A549 (cell line): ENCODE data around the gene DTX4. TPM values are rescaled to one million over a fixed set of nuclear protein-coding genes. Genes with fewer than 3 reads are reported as not detected.
A peak's percentile ranks its signal among the peaks of the same experiment; 100 is the strongest.

Source experiments
- ATAC-seq, 2 experiments: fragments of 200-7000 bp in 1 of 2; fragments of >200 bp in 1 of 2; cut with Nextera tagmentation in 1 of 2; cut with Tn5 transposase in 1 of 2; 3 replicates each; pipeline versions ENCODE4 v1.8.0 to v1.9.1; 2018 to 2020; ENCODE audit warnings: mild to moderate bottlenecking in 1 of 2, moderate library complexity in 1 of 2
- CTCF ChIA-PET: fragments of 300-600 bp; sonication (Branson Sonifier 250); formaldehyde crosslinking; extraction: SDS; loops from one replicate; lab custom pipeline; 2021; ENCODE audit warnings: antibody characterized with exemption, inconsistent platforms; lab: Yijun Ruan, JAX
- POLR2A ChIA-PET: fragments of 350-600 bp; formaldehyde crosslinking; extraction: SDS; loops from one replicate; lab custom pipeline; 2021; ENCODE audit warnings: antibody characterized with exemption, inconsistent platforms; lab: Yijun Ruan, JAX
- DNase-seq, 2 experiments: peaks; one replicate each; pipeline versions ENCODE4 v3.0.0 to v3.0.0-alpha.2; 2011 to 2016; ENCODE audit warnings: low read depth in 1 of 2, low spot score in 1 of 2
- FAIRE-seq: peaks from 2 replicates; lab custom pipeline; 2011; peaks lifted over from hg19 to GRCh38; lab: Jason Lieb, UNC
- H3K27ac ChIP-seq, 2 experiments: fragments of >200 bp; sonication (Bioruptor Twin); formaldehyde crosslinking; 3 replicates each; pipeline ENCODE4 v1.5.1; 2016 to 2017
- H3K4me1 ChIP-seq: fragments of >200 bp; sonication (Bioruptor Twin); formaldehyde crosslinking; 3 replicates; pipeline ENCODE4 v1.6.1; 2016
- H3K4me2 ChIP-seq: fragments of >200 bp; sonication (Bioruptor Twin); formaldehyde crosslinking; 3 replicates; pipeline ENCODE4 v1.6.1; 2016
- H3K4me3 ChIP-seq: fragments of >200 bp; sonication (Bioruptor Twin); formaldehyde crosslinking; 3 replicates; pipeline ENCODE4 v1.5.1; 2016
- H3K9me3 ChIP-seq: fragments of >200 bp; sonication (Bioruptor Twin); formaldehyde crosslinking; 3 replicates; pipeline ENCODE4 v1.6.1; 2016
- ATOH8 ChIP-seq: fragments of 250-450 bp; sonication (Bioruptor Pico); IDR thresholded peaks from 2 replicates; pipeline ENCODE4 v1.5.0; 2020; ENCODE audit warnings: low read depth, mild to moderate bottlenecking, moderate library complexity
- CBX8 ChIP-seq: fragments of 200-600 bp; sonication (generic); IDR thresholded peaks from 2 replicates; pipeline ENCODE4 v1.6.1; 2016
- CEBPB ChIP-seq, 2 experiments: fragments of >200 bp in 1 of 2; sonication (Bioruptor Twin) in 1 of 2; formaldehyde crosslinking in 1 of 2; IDR thresholded peaks; 2 replicates each; pipeline ENCODE4 v1.6.1; 2012 to 2016
- CHD2 ChIP-seq: fragments of 150-350 bp; IDR thresholded peaks from 2 replicates; pipeline ENCODE4 v1.6.1; 2014; ENCODE audit warnings: low read length; ENCODE audit not compliant: partially characterized antibody
- CHD4 ChIP-seq: fragments of 200-600 bp; sonication (generic); IDR thresholded peaks from 2 replicates; pipeline ENCODE4 v1.6.1; 2016; ENCODE audit warnings: antibody characterized with exemption, mild to moderate bottlenecking, borderline replicate concordance
- CTCF ChIP-seq: fragments of >200 bp; sonication (Bioruptor Twin); formaldehyde crosslinking; IDR thresholded peaks from 3 replicates; pipeline ENCODE4 v1.5.1; 2016
- E2F6 ChIP-seq: IDR thresholded peaks from 2 replicates; pipeline ENCODE4 v1.6.1; 2012; ENCODE audit warnings: low read depth, borderline replicate concordance
- FOSL2 ChIP-seq, 2 experiments: fragments of 450-650 bp in 1 of 2; fragments of >200 bp in 1 of 2; sonication (Bioruptor Twin) in 1 of 2; formaldehyde crosslinking; IDR thresholded peaks; 2 replicates each; pipeline versions ENCODE4 v1.5.0 to v1.6.1; 2016 to 2020; ENCODE audit warnings: mild to moderate bottlenecking in 1 of 2, moderate library complexity in 1 of 2
- FOXS1 ChIP-seq: fragments of 250-450 bp; sonication (Bioruptor Pico); IDR thresholded peaks from 2 replicates; pipeline ENCODE4 v1.5.0; 2020; ENCODE audit warnings: mild to moderate bottlenecking, moderate library complexity
- HES2 ChIP-seq: fragments of >200 bp; sonication (Bioruptor Twin); formaldehyde crosslinking; IDR thresholded peaks from 2 replicates; pipeline ENCODE4 v1.6.1; 2016
- HMGXB4 ChIP-seq: fragments of 250-450 bp; sonication (Bioruptor Pico); IDR thresholded peaks from 2 replicates; pipeline ENCODE4 v1.5.0; 2021; ENCODE audit warnings: mild to moderate bottlenecking, moderate library complexity, borderline replicate concordance
- HOXB13 ChIP-seq: fragments of 250-450 bp; sonication (Bioruptor Pico); IDR thresholded peaks from 2 replicates; pipeline ENCODE4 v1.5.0; 2020; ENCODE audit warnings: low read depth, mild to moderate bottlenecking, moderate library complexity
- JUN ChIP-seq, 2 experiments: fragments of >200 bp; sonication (Bioruptor Twin); formaldehyde crosslinking; IDR thresholded peaks; 2 replicates in 1 of 2; 3 replicates in 1 of 2; pipeline ENCODE4 v1.6.1; 2016 to 2017
- MAZ ChIP-seq: fragments of 150-350 bp; IDR thresholded peaks from 2 replicates; pipeline ENCODE4 v1.6.1; 2014; ENCODE audit warnings: antibody characterized with exemption, low read depth, low read length, borderline replicate concordance
- MYC ChIP-seq: IDR thresholded peaks from 2 replicates; pipeline ENCODE4 v1.6.1; 2012; ENCODE audit warnings: mild to moderate bottlenecking, inconsistent platforms, low read length, improper control_type of control experiment, borderline replicate concordance
- PHF8 ChIP-seq: fragments of 200-600 bp; sonication (generic); IDR thresholded peaks from 2 replicates; pipeline ENCODE4 v1.6.1; 2016; ENCODE audit warnings: low read depth, mild to moderate bottlenecking, antibody characterized with exemption, moderate library complexity, borderline replicate concordance
- POLR2AphosphoS2 ChIP-seq: conservative IDR thresholded peaks from 2 replicates; pipeline ENCODE4 v1.6.1; 2012; ENCODE audit warnings: low read length, improper control_type of control experiment, inconsistent platforms
- RAD21 ChIP-seq, 2 experiments: fragments of >200 bp in 1 of 2; sonication (Bioruptor Twin) in 1 of 2; formaldehyde crosslinking in 1 of 2; IDR thresholded peaks in 1 of 2; conservative IDR thresholded peaks in 1 of 2; 2 replicates in 1 of 2; 3 replicates in 1 of 2; pipeline ENCODE4 v1.6.1; 2012 to 2018; ENCODE audit warnings: inconsistent platforms in 1 of 2
- RCOR1 ChIP-seq: fragments of 150-350 bp; IDR thresholded peaks from 2 replicates; pipeline ENCODE4 v1.6.1; 2014; ENCODE audit warnings: antibody characterized with exemption, low read length, low read depth
- SREBF2 ChIP-seq: fragments of 450-650 bp; IDR thresholded peaks from 2 replicates; pipeline ENCODE4 v1.6.1; 2014; ENCODE audit warnings: mild to moderate bottlenecking, moderate library complexity
- USF2 ChIP-seq: fragments of 450-650 bp; IDR thresholded peaks from 2 replicates; pipeline ENCODE4 v1.6.1; 2014; ENCODE audit warnings: antibody characterized with exemption
- ZC3H11A ChIP-seq: fragments of 450-650 bp; IDR thresholded peaks from 2 replicates; pipeline ENCODE4 v1.6.1; 2014; ENCODE audit warnings: antibody characterized with exemption, mild to moderate bottlenecking
- ZFP36 ChIP-seq: fragments of 450-650 bp; IDR thresholded peaks from 2 replicates; pipeline ENCODE4 v1.6.1; 2014; ENCODE audit warnings: borderline replicate concordance; ENCODE audit not compliant: partially characterized antibody
- ZSCAN20 ChIP-seq: fragments of 250-450 bp; sonication (Bioruptor Pico); IDR thresholded peaks from 2 replicates; pipeline ENCODE4 v1.8.0; 2022; ENCODE audit warnings: mild to moderate bottlenecking, moderate library complexity
- WGBS: methylation state at CpG from one replicate; pipeline ENCODE4 v1.1.6; 2017; ENCODE audit errors: missing lambda C conversion rate; 5-methylcytosine and 5-hydroxymethylcytosine counted together
- polyA plus RNA-seq, 4 experiments: library from polyadenylated mRNA; depleted of rRNA in 3 of 4; stranded (reverse); fragments of >200 nt; fragmentation: RNase III in 1 of 4; extraction: RNeasy Plus Mini Kit Qiagen cat#74134 plus additional on column Dnase treatment in 1 of 4; gene quantifications; 2 replicates in 3 of 4; 3 replicates in 1 of 4; pipeline ENCODE4 v1.2.3, GENCODE V29; 2011 to 2017

The DTX4 gene
- polyA plus RNA-seq, 2 of the 4 experiments (the other 2 are of a cell fraction): 0.97 to 3.1 TPM

- TF ChIP-seq ZC3H11A (no peak), POLR2AphosphoS2 (no peak), CHD4 (no peak), RCOR1 (no peak), HES2 (no peak), ZFP36 (no peak), CBX8 (no peak), E2F6 (peak; percentile 100), USF2 (no peak), CHD2 (no peak), CTCF (no peak), CEBPB (IDR thresholded peaks at IDR 0.05) (no peak), MYC (no peak), SREBF2 (no peak), MAZ (no peak), HOXB13 (peak; percentile 69; the same call in 1 of the 2 replicates), ZSCAN20 (CRISPR knock-in tag) (no peak), PHF8 (0 out of 2 replicates have a peak, but pooled peaks have one; percentile 37), FOXS1 (CRISPR knock-in tag) (no peak), RAD21 (conservative IDR thresholded peaks at IDR 0.05 in 1 of 2, IDR thresholded peaks at IDR 0.05 in 1 of 2) (no peak), FOSL2 (IDR thresholded peaks at IDR 0.05) (no peak), FOSL2 (CRISPR knock-in tag; IDR thresholded peaks at IDR 0.05) (no peak), ATOH8 (CRISPR knock-in tag) (0 out of 2 replicates have a peak, but pooled peaks have one; percentile 59), JUN (IDR thresholded peaks at IDR 0.05) (peak in 1 of 2 experiments; percentile 59; a peak in 2 of 5 replicates)
These were observed 27.2 kb upstream of the DTX4 start (continued) for GRCh38 chr11:59144579-59145345.

- H3K4me2 ChIP-seq: peak overlapping the region; percentile 81
- FAIRE-seq (no peak), ATAC-seq (no peak), DNase-seq (no peak)
- H3K4me3 ChIP-seq: peak overlapping the region; percentile 73
- peaks cover 25% of the 10 kb centered on the region for H3K4me1 ChIP-seq
- TF ChIP-seq CEBPB (IDR thresholded peaks at IDR 0.05) (peak; percentile 30 to 55; a peak in 2 of 4 replicates), HMGXB4 (no peak)
- 47% methylated on average over 4 of the region's 4 CpGs for WGBS
- H3K9me3 ChIP-seq: no peaks in the 10 kb centered on the region
- POLR2A ChIA-PET: no interaction called here
- CTCF ChIA-PET: interaction anchor here (0.6 to 6.6 kb wide), 5 partner anchors 10 to 569 kb away, joined by 4 to 44 read pairs (median 4); no protein-coding TSS in a partner anchor
- peak overlapping the region; percentile 65 to 82; a peak in 4 of 6 replicates for H3K27ac ChIP-seq
These were observed 26.4 kb upstream of the DTX4 start for GRCh38 chr11:59145534-59145933.
